CD4-positive, alpha-beta memory T cell (primary cell): Measurements from ENCODE around the gene LYSMD3. TPM values are rescaled to one million over a fixed set of nuclear protein-coding genes. Genes with fewer than 3 reads are reported as not detected.

ENCODE experiments used
- CTCF ChIA-PET: fragments of 350-600 bp; sonication (Branson Sonifier 250); formaldehyde crosslinking; loops from one replicate; lab custom pipeline; 2021; ENCODE audit warnings: inconsistent platforms; ENCODE audit not compliant: partially characterized antibody; lab: Charles Lee
- POLR2A ChIA-PET: fragments of 350-600 bp; sonication (Branson Sonifier 250); formaldehyde crosslinking; loops from one replicate; lab custom pipeline; 2021; ENCODE audit not compliant: partially characterized antibody; lab: Charles Lee
- DNase-seq, 5 donors: peaks; one replicate each; pipeline versions ENCODE4 v3.0.0 to v3.0.0-alpha.2; 2020 to 2022; ENCODE audit warnings: mixed read lengths in 1 of 5
- H3K27ac ChIP-seq: one replicate; pipeline ENCODE4 v1.7.0; 2013; ENCODE audit warnings: low read depth, low read length
- H3K27me3 ChIP-seq: 2 replicates; pipeline ENCODE4 v1.7.0; 2013; ENCODE audit warnings: mild to moderate bottlenecking, low read length, moderate library complexity; ENCODE audit not compliant: insufficient read depth
- H3K36me3 ChIP-seq: 2 replicates; pipeline ENCODE4 v1.7.0; 2013; ENCODE audit warnings: mild to moderate bottlenecking, low read length, moderate library complexity; ENCODE audit not compliant: insufficient read depth
- H3K4me1 ChIP-seq: 2 replicates; pipeline ENCODE4 v1.7.0; 2013; ENCODE audit warnings: mild to moderate bottlenecking, low read length, moderate library complexity; ENCODE audit not compliant: insufficient read depth
- H3K4me3 ChIP-seq, 2 donors: one replicate each; pipeline ENCODE4 v1.7.0; 2013; ENCODE audit warnings: low read length in 2 of 2, mild to moderate bottlenecking in 1 of 2
- H3K9me3 ChIP-seq, 2 donors: one replicate each; pipeline ENCODE4 v1.7.0; 2013; ENCODE audit warnings: low read length in 2 of 2, control low read depth in 1 of 2; ENCODE audit not compliant: control insufficient read depth in 1 of 2
- H3K27ac Mint-ChIP-seq, 7 donors: one replicate each; pipeline ENCODE4 v1.8.0; 2020 to 2021; ENCODE audit warnings: mixed read lengths in 7 of 7, mild to moderate bottlenecking in 6 of 7, inconsistent platforms in 3 of 7, moderate library complexity in 3 of 7
- H3K27me3 Mint-ChIP-seq, 2 donors: one replicate each; pipeline ENCODE4 v1.8.0; 2020 to 2021; ENCODE audit warnings: mixed read lengths in 2 of 2
- H3K36me3 Mint-ChIP-seq, 2 donors: one replicate each; pipeline ENCODE4 v1.8.0; 2020 to 2021; ENCODE audit warnings: mixed read lengths in 2 of 2, inconsistent platforms in 1 of 2, mild to moderate bottlenecking in 1 of 2
- H3K4me1 Mint-ChIP-seq, 4 donors: one replicate each; pipeline ENCODE4 v1.8.0; 2020 to 2021; ENCODE audit warnings: mixed read lengths in 4 of 4, mild to moderate bottlenecking in 1 of 4
- H3K4me3 Mint-ChIP-seq, 8 donors: one replicate each; pipeline ENCODE4 v1.8.0; 2020 to 2021; ENCODE audit warnings: mixed read lengths in 8 of 8, mild to moderate bottlenecking in 7 of 8, moderate library complexity in 6 of 8, inconsistent platforms in 3 of 8
- H3K9me3 Mint-ChIP-seq, 8 donors: one replicate each; pipeline ENCODE4 v1.8.0; 2020 to 2021; ENCODE audit warnings: mixed read lengths in 8 of 8, mild to moderate bottlenecking in 5 of 8, inconsistent platforms in 3 of 8, moderate library complexity in 1 of 8
- intact Hi-C: fragments of 100-400 bp; cut with micrococcal nuclease; formaldehyde crosslinking; loops from one replicate; pipeline ENCODE4 v1.15.1; 2023
- polyA plus RNA-seq, 2 donors: library from polyadenylated mRNA; unstranded; fragments of 300-500 nt; fragmentation: Illumina TruSeq; gene quantifications; one replicate each; pipeline ENCODE4 v1.2.3, GENCODE V29; 2021
- total RNA-seq, 2 experiments: library from RNA; stranded (reverse); gene quantifications; one replicate each; pipeline ENCODE4 v1.2.3, GENCODE V29; 2021

LYSMD3 gene
- total and polyA plus RNA-seq, 4 experiments from 2014 or later: 11.7 to 30.9 (median 22.4) TPM

DNA sequence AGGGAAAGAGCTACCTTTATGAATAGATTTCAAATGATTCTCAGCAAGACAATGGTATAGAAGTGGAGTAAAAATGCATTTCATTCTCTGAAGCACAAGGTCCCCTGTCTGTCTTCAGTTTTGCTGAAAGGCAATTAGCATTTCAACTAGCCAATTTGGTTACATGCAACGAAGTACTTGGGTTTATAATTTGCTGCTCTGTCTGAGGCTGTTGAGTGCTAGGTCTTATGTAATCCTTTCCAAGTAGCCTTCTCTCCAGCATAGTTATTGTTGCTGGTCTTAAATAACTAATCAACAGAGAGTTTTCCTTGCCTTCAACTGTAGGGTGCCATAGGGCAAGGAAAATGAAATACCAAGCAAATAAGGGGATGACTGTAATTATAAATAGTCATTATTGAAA lies 33.7 kb upstream of the LYSMD3 start:
- Histone ChIP-seq H3K36me3 (no peaks in the 10 kb centered on the region), H3K27ac (no peak overlapping the region), H3K4me3 (no peak overlapping the region), H3K9me3 (no peaks in the 10 kb centered on the region), H3K4me1 (peaks cover 6% of the 10 kb centered on the region), H3K27me3 (no peaks in the 10 kb centered on the region)
- Mint-ChIP-seq H3K27ac (no peak overlapping the region), H3K4me3 (no peak overlapping the region), H3K36me3 (no peaks in the 10 kb centered on the region), H3K27me3 (peaks cover 28 to 29% of the 10 kb centered on the region in 2 donors), H3K4me1 (peaks cover 3 to 9% (median 4%) of the 10 kb centered on the region in 4 donors), H3K9me3 (peaks cover 0 to 3% (median 0%) of the 10 kb centered on the region in 8 donors)
- POLR2A ChIA-PET: no interaction called here
- DNase-seq: no peak
- CTCF ChIA-PET: no interaction called here
- intact Hi-C loops: no loop called here

DNA sequence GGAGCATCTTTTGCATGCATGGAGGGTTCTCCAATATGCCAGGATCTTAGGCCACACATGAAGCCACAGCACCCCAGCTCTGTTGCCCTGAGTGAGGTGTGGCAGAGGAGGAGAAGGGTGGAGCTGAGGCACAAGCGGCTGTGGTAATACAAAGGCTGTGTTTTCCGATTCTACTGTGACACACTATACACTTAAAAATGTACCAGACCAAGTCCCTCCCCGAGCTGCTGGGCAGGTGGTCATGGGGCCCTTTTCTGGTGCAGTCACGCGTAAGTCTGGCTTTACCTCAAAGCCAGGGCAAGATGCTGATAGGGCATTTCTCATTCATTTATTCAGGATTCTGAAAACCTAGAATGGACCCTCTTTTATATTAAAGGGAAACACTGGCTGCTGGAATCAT lies 33.0 kb upstream of the LYSMD3 start:
- CTCF ChIA-PET: no interaction called here
- Mint-ChIP-seq H3K36me3 (no peaks in the 10 kb centered on the region), H3K4me3 (no peak overlapping the region), H3K27ac (no peak overlapping the region), H3K9me3 (peaks cover 0 to 3% (median 0%) of the 10 kb centered on the region in 8 donors), H3K4me1 (peaks cover 5 to 10% (median 9%) of the 10 kb centered on the region in 4 donors), H3K27me3 (peaks cover 32 to 37% of the 10 kb centered on the region in 2 donors)
- no peak overlapping the region for H3K27ac ChIP-seq
- no peaks in the 10 kb centered on the region for H3K9me3 ChIP-seq
- no peak for DNase-seq
- H3K4me1 ChIP-seq: peaks cover 6% of the 10 kb centered on the region
- peaks cover 8% of the 10 kb centered on the region for H3K27me3 ChIP-seq
- H3K36me3 ChIP-seq: no peaks in the 10 kb centered on the region
- no peak overlapping the region for H3K4me3 ChIP-seq
- POLR2A ChIA-PET: no interaction called here
- intact Hi-C loops: no loop called here

DNA sequence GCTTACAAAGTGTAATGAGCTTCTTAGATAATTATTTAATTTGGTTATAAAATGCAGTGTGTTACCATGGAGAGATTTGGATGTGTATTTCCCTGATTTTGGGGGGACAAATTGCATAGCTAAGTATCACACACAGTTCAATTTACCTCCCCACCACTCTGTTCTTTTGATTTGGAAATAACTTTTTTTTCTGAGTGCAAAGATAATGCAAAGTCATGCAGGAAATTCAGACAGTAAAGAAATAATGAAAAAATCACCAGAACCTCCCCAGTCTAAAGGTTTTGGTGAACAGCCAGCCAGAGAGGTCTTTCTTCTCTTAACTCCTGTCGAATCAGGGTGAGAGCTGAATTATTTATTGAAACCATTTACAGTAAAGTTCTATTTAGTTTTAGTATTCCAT lies 32.4 kb upstream of the LYSMD3 start:
- Histone ChIP-seq H3K9me3 (no peaks in the 10 kb centered on the region), H3K4me1 (peaks cover 6% of the 10 kb centered on the region), H3K4me3 (no peak overlapping the region), H3K27ac (no peak overlapping the region), H3K36me3 (no peaks in the 10 kb centered on the region), H3K27me3 (peaks cover 8% of the 10 kb centered on the region)
- intact Hi-C loops: no loop called here
- peaks cover 0 to 3% (median 0%) of the 10 kb centered on the region in 8 donors for H3K9me3 Mint-ChIP-seq
- ChIA-PET CTCF (no interaction called here), POLR2A (no interaction called here)
- peaks cover 5 to 10% (median 9%) of the 10 kb centered on the region in 4 donors for H3K4me1 Mint-ChIP-seq
- no peak overlapping the region for H3K27ac Mint-ChIP-seq
- no peaks in the 10 kb centered on the region for H3K36me3 Mint-ChIP-seq
- peaks cover 34 to 39% of the 10 kb centered on the region in 2 donors for H3K27me3 Mint-ChIP-seq
- no peak for DNase-seq
- no peak overlapping the region for H3K4me3 Mint-ChIP-seq

DNA sequence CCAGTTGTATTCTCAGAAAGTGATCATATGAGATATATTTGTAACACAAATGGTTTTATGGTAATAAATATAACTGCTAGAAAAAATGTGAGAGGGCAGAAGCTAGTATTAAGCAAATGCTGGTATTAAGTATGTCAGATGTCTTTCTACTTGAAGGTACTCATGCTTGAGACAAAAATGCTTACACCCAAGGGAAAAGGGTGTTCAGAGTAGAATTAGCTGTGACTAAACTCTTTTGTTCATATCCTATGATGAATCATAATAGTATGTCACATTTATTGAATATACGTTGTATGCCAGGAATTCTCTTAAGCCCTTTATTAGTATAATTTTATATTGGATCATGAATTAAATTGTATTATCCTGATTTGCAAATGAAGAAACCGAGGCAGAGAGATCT lies 31.4 kb upstream of the LYSMD3 start:
- H3K4me1 ChIP-seq: peaks cover 6% of the 10 kb centered on the region
- ChIA-PET POLR2A (no interaction called here), CTCF (interaction anchor here (0.6 kb wide), 1 partner anchor 9 kb away, joined by 3 read pairs; no protein-coding TSS in a partner anchor)
- peaks cover 37 to 46% of the 10 kb centered on the region in 2 donors for H3K27me3 Mint-ChIP-seq
- peaks cover 5 to 10% (median 9%) of the 10 kb centered on the region in 4 donors for H3K4me1 Mint-ChIP-seq
- no peak overlapping the region for H3K27ac ChIP-seq
- no peaks in the 10 kb centered on the region for H3K36me3 ChIP-seq
- H3K4me3 ChIP-seq: no peak overlapping the region
- no peak overlapping the region for H3K27ac Mint-ChIP-seq
- DNase-seq: no peak
- H3K36me3 Mint-ChIP-seq: no peaks in the 10 kb centered on the region
- intact Hi-C loops: no loop called here
- peaks cover 0 to 3% (median 0%) of the 10 kb centered on the region in 8 donors for H3K9me3 Mint-ChIP-seq
- no peaks in the 10 kb centered on the region for H3K9me3 ChIP-seq
- H3K4me3 Mint-ChIP-seq: no peak overlapping the region
- peaks cover 8% of the 10 kb centered on the region for H3K27me3 ChIP-seq

DNA sequence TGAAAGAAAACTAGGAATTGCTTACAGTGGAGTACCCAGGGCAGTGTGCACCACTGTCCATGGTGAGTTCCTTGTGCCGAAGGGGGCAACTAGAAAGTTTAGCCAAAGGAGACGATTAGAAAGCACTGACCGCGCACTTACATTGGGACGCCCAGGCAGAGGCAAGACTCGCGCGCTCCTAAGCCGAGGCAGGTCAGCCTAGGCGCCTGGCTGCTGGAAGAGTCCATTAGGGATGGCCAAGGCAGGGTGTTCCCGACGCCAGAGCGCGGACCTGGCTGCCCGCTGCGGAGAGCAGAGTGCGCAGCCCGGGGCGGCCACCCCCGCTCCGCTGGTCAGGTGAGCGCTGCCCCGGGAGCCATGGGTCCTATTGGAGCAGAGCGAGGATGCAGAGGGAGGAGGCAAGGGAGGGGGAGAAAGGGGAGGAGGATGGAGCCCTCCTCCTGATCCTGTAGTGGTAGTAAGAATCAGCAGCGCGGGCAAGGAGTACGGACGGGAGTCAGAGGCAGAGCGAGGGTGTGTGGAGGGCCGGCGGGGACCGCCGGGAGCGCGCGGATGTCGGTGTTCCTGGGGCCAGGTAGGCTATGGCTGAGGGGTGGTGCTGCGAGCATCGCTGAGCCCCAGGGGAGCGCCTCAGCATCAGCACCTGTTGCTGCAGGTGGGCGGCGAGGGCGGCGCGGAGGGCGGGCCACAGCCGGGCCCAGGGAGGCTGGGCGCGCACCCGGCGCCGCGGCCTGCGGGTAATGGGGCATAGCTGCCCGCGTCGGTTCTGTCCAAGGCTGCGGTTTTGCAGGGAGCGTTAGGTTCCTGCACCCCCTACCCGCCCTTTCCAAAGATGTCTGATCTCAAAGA lies 29.2 kb upstream of the LYSMD3 start, which contains the start of gene ADGRV1:
TSS of gene ADGRV1 (plus strand) at position 454 of the 849 bp plus-strand sequence. CDS start at position 553, 99 bp downstream.
- peaks cover 5 to 10% (median 9%) of the 10 kb centered on the region in 4 donors for H3K4me1 Mint-ChIP-seq
- CTCF ChIA-PET: no interaction called here
- POLR2A ChIA-PET: no interaction called here

DNA sequence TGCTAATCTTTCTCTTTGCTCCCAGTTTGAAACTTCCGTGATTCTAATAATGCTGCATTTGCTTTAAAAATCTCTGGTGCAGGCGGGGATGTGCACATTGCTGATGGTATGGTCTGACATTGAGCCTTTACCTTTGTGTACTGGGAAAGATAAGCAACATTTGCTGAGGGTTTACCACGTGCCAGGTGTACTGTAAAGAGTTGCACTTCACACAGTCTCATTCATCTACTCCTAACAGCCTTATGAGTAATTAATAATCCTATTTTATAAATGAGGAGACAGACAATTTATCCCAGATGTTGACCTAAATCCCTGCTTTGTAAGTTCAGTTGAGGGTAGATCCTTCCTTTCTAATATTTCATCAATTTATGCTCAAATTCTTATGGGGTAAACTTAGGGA lies 28.5 kb upstream of the LYSMD3 start:
- CTCF ChIA-PET: no interaction called here
- peaks cover 6% of the 10 kb centered on the region for H3K4me1 ChIP-seq
- Mint-ChIP-seq H3K36me3 (no peaks in the 10 kb centered on the region), H3K4me1 (peaks cover 5 to 10% (median 9%) of the 10 kb centered on the region in 4 donors), H3K27me3 (peaks cover 40 to 42% of the 10 kb centered on the region in 2 donors), H3K27ac (no peak overlapping the region), H3K9me3 (no peaks in the 10 kb centered on the region), H3K4me3 (peak overlapping the region in 7 of 8 donors; percentile 49 to 84 (median 69))
- intact Hi-C loops: no loop called here
- H3K36me3 ChIP-seq: no peaks in the 10 kb centered on the region
- no peaks in the 10 kb centered on the region for H3K9me3 ChIP-seq
- no peak overlapping the region for H3K27ac ChIP-seq
- DNase-seq: no peak
- peaks cover 8% of the 10 kb centered on the region for H3K27me3 ChIP-seq
- POLR2A ChIA-PET: no interaction called here
- H3K4me3 ChIP-seq: no peak overlapping the region

More for the DNA sequence above, 29.2 kb upstream of the LYSMD3 start, which contains the start of gene ADGRV1:
- Histone ChIP-seq H3K4me3 (peak within 1 kb of the TSS in 1 of 2 donors; percentile 6), H3K9me3 (no peaks in the 10 kb centered on the region), H3K4me1 (peaks cover 6% of the 10 kb centered on the region), H3K36me3 (no peaks in the 10 kb centered on the region), H3K27me3 (peaks cover 8% of the 10 kb centered on the region), H3K27ac (no peak within 1 kb of the TSS)
- Mint-ChIP-seq H3K27me3 (peaks cover 37 to 45% of the 10 kb centered on the region in 2 donors), H3K27ac (no peak within 1 kb of the TSS), H3K9me3 (no peaks in the 10 kb centered on the region), H3K36me3 (no peaks in the 10 kb centered on the region), H3K4me3 (peak within 1 kb of the TSS; percentile 49 to 84 (median 70))
- DNase-seq: peak in 2 of 5 donors; percentile 3 to 31
- intact Hi-C loops: no loop called here

DNA sequence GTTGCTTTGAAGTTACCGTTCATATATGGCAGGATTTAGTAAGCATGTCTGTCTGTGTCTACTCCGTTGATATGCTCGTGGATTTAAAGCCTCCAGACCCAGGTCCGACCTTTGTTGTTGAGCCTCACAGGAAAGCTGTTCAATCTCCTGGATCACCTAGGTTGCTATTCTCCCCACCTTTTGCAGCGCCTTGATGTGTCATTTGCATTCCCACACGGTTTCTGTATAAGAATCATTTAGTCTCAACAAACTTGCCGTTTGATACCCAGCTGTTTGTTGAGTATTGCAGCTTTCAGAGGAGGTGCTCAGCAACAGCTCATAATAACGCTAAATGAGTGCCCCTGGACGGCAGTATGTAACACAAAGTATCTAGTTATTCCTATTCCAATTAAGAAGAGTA lies 28.0 kb upstream of the LYSMD3 start:
- H3K27ac ChIP-seq: no peak overlapping the region
- no peaks in the 10 kb centered on the region for H3K9me3 ChIP-seq
- no peak overlapping the region for H3K27ac Mint-ChIP-seq
- no peaks in the 10 kb centered on the region for H3K36me3 Mint-ChIP-seq
- intact Hi-C loops: no loop called here
- no peaks in the 10 kb centered on the region for H3K9me3 Mint-ChIP-seq
- H3K4me1 Mint-ChIP-seq: peaks cover 5 to 10% (median 9%) of the 10 kb centered on the region in 4 donors
- H3K27me3 Mint-ChIP-seq: peaks cover 40 to 41% of the 10 kb centered on the region in 2 donors
- POLR2A ChIA-PET: no interaction called here
- peaks cover 8% of the 10 kb centered on the region for H3K27me3 ChIP-seq
- H3K36me3 ChIP-seq: no peaks in the 10 kb centered on the region
- no peak overlapping the region for H3K4me3 Mint-ChIP-seq
- DNase-seq: no peak
- H3K4me1 ChIP-seq: peaks cover 6% of the 10 kb centered on the region
- CTCF ChIA-PET: no interaction called here
- no peak overlapping the region for H3K4me3 ChIP-seq
